Measurements from ENCODE around the gene DYRK2.

DNA sequence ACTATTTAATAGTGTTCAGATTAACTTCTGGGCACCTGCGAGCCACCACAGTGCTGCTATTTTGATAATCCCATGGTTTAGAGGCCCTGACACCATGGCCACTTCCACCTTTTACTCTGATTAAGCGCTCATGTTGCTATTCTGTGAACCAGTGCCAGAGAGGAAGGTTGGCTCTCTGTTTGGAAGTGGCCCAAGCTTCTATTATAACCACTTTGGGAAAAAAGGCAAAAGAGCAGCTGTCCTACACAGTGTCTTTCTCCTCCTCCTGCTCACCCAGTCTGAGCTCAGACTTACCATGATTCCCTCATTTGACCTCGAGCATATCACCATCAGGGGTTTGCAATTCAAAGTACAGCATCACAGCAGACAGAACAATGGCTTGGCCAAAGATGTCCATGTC, 23.3 kb downstream of the DYRK2 start:
- TF ChIP-seq, protein P1, sequence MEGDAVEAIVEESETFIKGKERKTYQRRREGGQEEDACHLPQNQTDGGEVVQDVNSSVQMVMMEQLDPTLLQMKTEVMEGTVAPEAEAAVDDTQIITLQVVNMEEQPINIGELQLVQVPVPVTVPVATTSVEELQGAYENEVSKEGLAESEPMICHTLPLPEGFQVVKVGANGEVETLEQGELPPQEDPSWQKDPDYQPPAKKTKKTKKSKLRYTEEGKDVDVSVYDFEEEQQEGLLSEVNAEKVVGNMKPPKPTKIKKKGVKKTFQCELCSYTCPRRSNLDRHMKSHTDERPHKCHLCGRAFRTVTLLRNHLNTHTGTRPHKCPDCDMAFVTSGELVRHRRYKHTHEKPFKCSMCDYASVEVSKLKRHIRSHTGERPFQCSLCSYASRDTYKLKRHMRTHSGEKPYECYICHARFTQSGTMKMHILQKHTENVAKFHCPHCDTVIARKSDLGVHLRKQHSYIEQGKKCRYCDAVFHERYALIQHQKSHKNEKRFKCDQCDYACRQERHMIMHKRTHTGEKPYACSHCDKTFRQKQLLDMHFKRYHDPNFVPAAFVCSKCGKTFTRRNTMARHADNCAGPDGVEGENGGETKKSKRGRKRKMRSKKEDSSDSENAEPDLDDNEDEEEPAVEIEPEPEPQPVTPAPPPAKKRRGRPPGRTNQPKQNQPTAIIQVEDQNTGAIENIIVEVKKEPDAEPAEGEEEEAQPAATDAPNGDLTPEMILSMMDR (IDR thresholded peaks at IDR 0.05): no peak
- TF ChIP-seq POLR2A (IDR thresholded peaks at IDR 0.05): no peak
